ENCODE results near the gene MCMBP.

MCMBP gene

GRCh38 chr10:119865699-119866240 is 6.9 kb downstream of the MCMBP start:
- TF ChIP-seq CTCF (IDR thresholded peaks at IDR 0.05; ENCODE audit: low read length) (no peak), EZH2 (IDR thresholded peaks at IDR 0.05; ENCODE audit: borderline replicate concordance, low read length) (no peak)
- H3K36me3 ChIP-seq (ENCODE audit: insufficient read depth, low read length) = peaks cover 26% of the 10 kb centered on the region
- H3K27me3 ChIP-seq (ENCODE audit: insufficient read depth, low read length) = no peaks in the 10 kb centered on the region
- H3K4me3 ChIP-seq (ENCODE audit: low read depth, low read length, poor library complexity, severe bottlenecking) = no peak overlapping the region
- H3K9me3 ChIP-seq (ENCODE audit: low read length) = peaks cover 12% of the 10 kb centered on the region
- no peaks in the 10 kb centered on the region for H4K20me1 ChIP-seq (ENCODE audit: insufficient read depth, low read length)
- peaks cover 94% of the 10 kb centered on the region for H3K79me2 ChIP-seq (ENCODE audit: insufficient read depth, low read length)
- H3K9me2 ChIP-seq (ENCODE audit: low read depth, low read length) = no peaks in the 10 kb centered on the region
- H3K4me2 ChIP-seq (ENCODE audit: low read length) = no peak overlapping the region
- H3F3A ChIP-seq (ENCODE audit: insufficient read depth, low read length) = no peaks in the 10 kb centered on the region
- no peak overlapping the region for H2AFZ ChIP-seq (ENCODE audit: low read length)
- H3K4me1 ChIP-seq (ENCODE audit: insufficient read depth, low read length, severe bottlenecking) = peaks cover 43% of the 10 kb centered on the region
- H3K9ac ChIP-seq (ENCODE audit: low read length) = no peak overlapping the region
- no peak overlapping the region for H3K27ac ChIP-seq (ENCODE audit: low read depth, low read length, poor library complexity, severe bottlenecking)

- Histone ChIP-seq H3K79me2 (ENCODE audit: insufficient read depth, low read length) (peaks cover 96% of the 10 kb centered on the region), H3K27ac (ENCODE audit: low read depth, low read length, poor library complexity, severe bottlenecking) (no peak overlapping the region), H3K9me3 (ENCODE audit: low read length) (peaks cover 12% of the 10 kb centered on the region), H3K4me3 (ENCODE audit: low read depth, low read length, poor library complexity, severe bottlenecking) (no peak overlapping the region), H3K36me3 (ENCODE audit: insufficient read depth, low read length) (peaks cover 29% of the 10 kb centered on the region), H3K4me2 (ENCODE audit: low read length) (no peak overlapping the region), H3K9me2 (ENCODE audit: low read depth, low read length) (no peaks in the 10 kb centered on the region), H3K9ac (ENCODE audit: low read length) (no peak overlapping the region), H4K20me1 (ENCODE audit: insufficient read depth, low read length) (peaks cover 3% of the 10 kb centered on the region; the same call in 1 of the 2 replicates), H2AFZ (ENCODE audit: low read length) (no peak overlapping the region), H3F3A (ENCODE audit: insufficient read depth, low read length) (peaks cover 6% of the 10 kb centered on the region; the same call in 1 of the 2 replicates), H3K27me3 (ENCODE audit: insufficient read depth, low read length) (no peaks in the 10 kb centered on the region), H3K4me1 (ENCODE audit: insufficient read depth, low read length, severe bottlenecking) (peaks cover 45% of the 10 kb centered on the region)
- TF ChIP-seq EZH2 (IDR thresholded peaks at IDR 0.05; ENCODE audit: borderline replicate concordance, low read length) (no peak), CTCF (IDR thresholded peaks at IDR 0.05; ENCODE audit: low read length) (no peak)
These were observed 8.6 kb downstream of the MCMBP start for GRCh38 chr10:119863951-119864565.

GRCh38 chr10:119862524-119862923 is 10.1 kb downstream of the MCMBP start:
- no peak overlapping the region for H3K27ac ChIP-seq (ENCODE audit: low read depth, low read length, poor library complexity, severe bottlenecking)
- no peak overlapping the region for H3K9ac ChIP-seq (ENCODE audit: low read length)
- no peaks in the 10 kb centered on the region for H3K27me3 ChIP-seq (ENCODE audit: insufficient read depth, low read length)
- no peak overlapping the region for H3K4me2 ChIP-seq (ENCODE audit: low read length)
- no peaks in the 10 kb centered on the region for H3K9me2 ChIP-seq (ENCODE audit: low read depth, low read length)
- H2AFZ ChIP-seq (ENCODE audit: low read length) = no peak overlapping the region
- H3K4me1 ChIP-seq (ENCODE audit: insufficient read depth, low read length, severe bottlenecking) = peaks cover 31% of the 10 kb centered on the region
- H3K4me3 ChIP-seq (ENCODE audit: low read depth, low read length, poor library complexity, severe bottlenecking) = no peak overlapping the region
- peaks cover 3% of the 10 kb centered on the region; the same call in 1 of the 2 replicates for H4K20me1 ChIP-seq (ENCODE audit: insufficient read depth, low read length)
- H3K79me2 ChIP-seq (ENCODE audit: insufficient read depth, low read length) = peaks cover 85% of the 10 kb centered on the region
- peaks cover 6% of the 10 kb centered on the region; the same call in 1 of the 2 replicates for H3F3A ChIP-seq (ENCODE audit: insufficient read depth, low read length)
- no peak for TF ChIP-seq EZH2 (IDR thresholded peaks at IDR 0.05; ENCODE audit: borderline replicate concordance, low read length)
- no peak for TF ChIP-seq CTCF (IDR thresholded peaks at IDR 0.05; ENCODE audit: low read length)
- peaks cover 12% of the 10 kb centered on the region for H3K9me3 ChIP-seq (ENCODE audit: low read length)
- peaks cover 44% of the 10 kb centered on the region for H3K36me3 ChIP-seq (ENCODE audit: insufficient read depth, low read length)

All from OCI-LY1 (cell line).